ENCODE measurements around the gene PIM3. TPM values are rescaled to one million over a fixed set of nuclear protein-coding genes. Genes with fewer than 3 reads are reported as not detected.

PIM3 gene
- total and polyA plus RNA-seq, 4 donors = 12.9 to 27.9 (median 23.1) TPM

DNA sequence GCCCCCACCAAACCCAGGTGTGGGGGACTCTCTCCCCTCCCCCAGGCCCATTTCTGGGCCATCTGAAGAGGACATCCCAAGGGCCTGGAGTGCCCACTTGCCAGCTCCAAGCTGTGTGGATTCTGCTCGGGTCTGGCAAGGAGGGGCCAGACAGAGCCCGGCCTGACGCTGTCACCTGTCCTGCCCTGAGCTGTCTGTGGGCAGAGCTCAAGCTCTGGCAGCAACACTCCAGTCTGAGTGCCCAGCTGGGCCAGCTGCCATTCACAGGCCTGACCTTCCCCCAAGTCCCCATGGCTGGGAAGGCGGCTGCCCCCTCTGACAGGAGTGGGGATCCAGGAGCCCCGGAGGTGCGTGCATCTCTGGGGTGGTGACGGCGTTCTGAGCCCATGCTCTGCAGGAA is 6.2 kb upstream of the PIM3 start:
- WGBS (ENCODE audit: insufficient coverage) = 79% methylated on average over 8 of the region's 8 CpGs
- no peak overlapping the region for H3K27ac ChIP-seq (ENCODE audit: low read depth, low read length)

DNA sequence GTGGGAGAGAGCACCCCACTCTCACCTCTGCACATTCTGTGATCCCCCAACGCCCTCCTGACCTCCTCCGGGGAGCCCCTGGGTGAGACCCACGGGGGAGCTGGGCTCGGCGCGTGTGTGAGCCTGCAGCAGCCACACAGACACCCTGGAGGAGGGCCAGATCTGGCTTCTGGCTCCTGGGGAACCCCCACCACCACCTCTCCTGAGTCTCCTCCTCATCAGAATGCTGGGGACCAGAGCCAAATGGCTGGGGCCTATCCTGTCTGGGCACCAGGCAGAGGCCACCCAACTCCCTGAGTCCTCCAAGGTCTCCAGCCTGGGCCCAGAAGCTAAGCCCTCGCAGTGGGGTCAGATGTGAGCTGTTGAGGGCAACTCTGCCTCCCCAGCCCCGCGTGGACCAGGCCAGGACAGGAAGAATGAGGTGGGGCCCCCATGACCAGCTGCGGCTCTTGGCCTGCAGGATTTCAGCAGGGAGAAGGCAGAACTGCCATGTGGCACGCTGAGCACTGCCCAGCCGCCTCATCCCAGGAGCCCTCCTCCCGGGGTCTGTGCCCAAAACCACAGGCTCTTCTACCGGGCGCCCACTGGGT is 5.5 kb upstream of the PIM3 start:
- DNase-seq (ENCODE audit: low read depth in 4 of 6, low spot score in 6 of 6) = no peak
- no peaks in the 10 kb centered on the region for H3K27me3 ChIP-seq (ENCODE audit: control insufficient read depth, insufficient read depth, low read length)
- 84% methylated on average over 14 of the region's 15 CpGs for WGBS (ENCODE audit: insufficient coverage)
- H3K27ac ChIP-seq (ENCODE audit: low read depth, low read length) = no peak overlapping the region
- H3K4me3 ChIP-seq (ENCODE audit: low read depth, low read length) = no peak overlapping the region
- H3K36me3 ChIP-seq (ENCODE audit: control insufficient read depth, insufficient read depth, low read length) = no peaks in the 10 kb centered on the region
- H3K9me3 ChIP-seq (ENCODE audit: control insufficient read depth, insufficient read depth, low read length) = no peaks in the 10 kb centered on the region
- H3K4me1 ChIP-seq (ENCODE audit: control insufficient read depth, insufficient read depth, low read length) = peaks cover 19% of the 10 kb centered on the region

More for the DNA sequence above, 6.2 kb upstream of the PIM3 start:
- Histone ChIP-seq H3K4me1 (ENCODE audit: control insufficient read depth, insufficient read depth, low read length) (peaks cover 17% of the 10 kb centered on the region), H3K9me3 (ENCODE audit: control insufficient read depth, insufficient read depth, low read length) (no peaks in the 10 kb centered on the region), H3K36me3 (ENCODE audit: control insufficient read depth, insufficient read depth, low read length) (no peaks in the 10 kb centered on the region), H3K4me3 (ENCODE audit: low read depth, low read length) (no peak overlapping the region), H3K27me3 (ENCODE audit: control insufficient read depth, insufficient read depth, low read length) (no peaks in the 10 kb centered on the region)
- no peak for DNase-seq (ENCODE audit: low read depth in 4 of 6, low spot score in 6 of 6)

- WGBS (ENCODE audit: insufficient coverage) = 90% methylated on average over 22 of the region's 22 CpGs
- DNase-seq (ENCODE audit: low read depth in 4 of 6, low spot score in 6 of 6) = no peak
- no peak overlapping the region for H3K4me3 ChIP-seq (ENCODE audit: low read depth, low read length)
- no peak overlapping the region for H3K27ac ChIP-seq (ENCODE audit: low read depth, low read length)
- H3K9me3 ChIP-seq (ENCODE audit: control insufficient read depth, insufficient read depth, low read length) = no peaks in the 10 kb centered on the region
- no peaks in the 10 kb centered on the region for H3K36me3 ChIP-seq (ENCODE audit: control insufficient read depth, insufficient read depth, low read length)
- peaks cover 19% of the 10 kb centered on the region for H3K4me1 ChIP-seq (ENCODE audit: control insufficient read depth, insufficient read depth, low read length)
- no peaks in the 10 kb centered on the region for H3K27me3 ChIP-seq (ENCODE audit: control insufficient read depth, insufficient read depth, low read length)
Observed at GRCh38 chr22:49955581-49956417, 4.8 kb upstream of the PIM3 start.

DNA sequence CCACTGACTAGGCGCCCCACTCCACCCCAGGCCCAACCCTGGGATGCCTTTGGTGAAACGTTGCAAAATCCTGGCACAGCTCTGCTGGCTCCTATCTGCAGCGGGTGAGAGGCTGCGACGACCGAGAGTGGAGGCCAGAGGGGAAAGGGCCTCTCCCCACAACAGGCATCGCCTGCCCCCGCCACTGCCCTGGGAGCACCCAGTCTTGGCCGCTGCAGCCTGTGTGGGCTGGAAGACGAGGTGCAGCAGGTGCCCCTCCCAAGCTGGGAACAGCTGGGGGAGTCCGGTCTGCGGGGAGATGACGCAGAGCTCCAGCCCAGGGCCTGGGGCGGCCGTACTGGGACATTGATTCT is 4.2 kb upstream of the PIM3 start:
- H3K4me1 ChIP-seq (ENCODE audit: control insufficient read depth, insufficient read depth, low read length) = peaks cover 16% of the 10 kb centered on the region
- no peak for DNase-seq (ENCODE audit: low read depth in 4 of 6, low spot score in 6 of 6)
- no peaks in the 10 kb centered on the region for H3K36me3 ChIP-seq (ENCODE audit: control insufficient read depth, insufficient read depth, low read length)
- H3K27ac ChIP-seq (ENCODE audit: low read depth, low read length) = no peak overlapping the region
- WGBS (ENCODE audit: insufficient coverage) = 92% methylated on average over 15 of the region's 15 CpGs
- H3K27me3 ChIP-seq (ENCODE audit: control insufficient read depth, insufficient read depth, low read length) = no peaks in the 10 kb centered on the region
- H3K9me3 ChIP-seq (ENCODE audit: control insufficient read depth, insufficient read depth, low read length) = no peaks in the 10 kb centered on the region
- H3K4me3 ChIP-seq (ENCODE audit: low read depth, low read length) = no peak overlapping the region

DNA sequence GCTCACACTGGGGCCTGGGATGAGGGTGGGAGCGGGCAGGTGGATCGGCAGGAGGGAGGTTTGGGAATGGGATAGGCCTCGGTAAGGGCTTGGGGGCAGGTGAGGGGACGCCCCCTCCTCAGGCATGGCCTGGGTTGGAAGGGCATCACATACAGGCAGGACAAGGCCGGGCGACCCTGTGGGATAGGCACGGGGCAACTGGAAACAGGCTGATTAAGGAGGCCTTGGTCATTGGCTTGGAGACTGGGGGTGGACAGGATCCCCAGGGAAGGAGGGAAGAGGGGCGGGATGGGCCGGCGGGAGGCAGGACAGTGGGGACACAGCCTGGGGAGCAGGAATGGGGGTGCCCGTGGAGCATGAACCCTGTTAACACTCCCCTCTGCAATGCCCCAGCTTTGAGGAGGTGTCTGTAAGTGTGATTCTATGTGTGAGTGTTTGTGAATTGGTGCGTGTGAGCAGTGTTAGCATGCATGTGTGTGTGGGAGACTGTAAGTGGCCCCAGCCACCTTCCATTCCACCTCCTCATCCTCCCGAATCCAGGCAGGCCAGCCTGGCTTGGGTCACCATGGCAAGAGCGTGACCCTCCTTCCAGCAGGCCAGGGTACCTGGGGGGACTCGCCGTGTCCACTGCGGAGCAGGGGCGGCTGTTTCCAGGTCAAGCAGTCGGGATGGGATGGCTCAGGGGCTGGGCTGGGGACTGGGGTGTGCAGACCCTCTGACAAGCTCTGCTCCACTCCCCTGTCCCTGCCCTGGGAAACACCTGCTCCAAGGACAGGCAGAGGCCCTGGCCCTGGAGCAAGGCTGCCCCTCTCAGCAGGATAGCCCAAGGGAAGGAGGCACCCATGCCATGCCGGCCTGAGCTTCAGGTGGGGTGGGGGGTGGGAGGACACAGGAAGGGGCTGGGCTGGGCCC is 3.4 kb upstream of the PIM3 start:
- WGBS (ENCODE audit: insufficient coverage) = 87% methylated on average over 19 of the region's 20 CpGs
- H3K4me1 ChIP-seq (ENCODE audit: control insufficient read depth, insufficient read depth, low read length) = peaks cover 19% of the 10 kb centered on the region
- DNase-seq (ENCODE audit: low read depth in 4 of 6, low spot score in 6 of 6) = no peak

GRCh38 chr22:49957826-49958365 is 2.7 kb upstream of the PIM3 start:
- Histone ChIP-seq H3K27ac (ENCODE audit: low read depth, low read length) (no peak overlapping the region), H3K4me1 (ENCODE audit: control insufficient read depth, insufficient read depth, low read length) (peaks cover 26% of the 10 kb centered on the region), H3K9me3 (ENCODE audit: control insufficient read depth, insufficient read depth, low read length) (no peaks in the 10 kb centered on the region), H3K27me3 (ENCODE audit: control insufficient read depth, insufficient read depth, low read length) (no peaks in the 10 kb centered on the region), H3K36me3 (ENCODE audit: control insufficient read depth, insufficient read depth, low read length) (peaks cover 11% of the 10 kb centered on the region), H3K4me3 (ENCODE audit: low read depth, low read length) (no peak overlapping the region)
- no peak for DNase-seq (ENCODE audit: low read depth in 4 of 6, low spot score in 6 of 6)
- 83% methylated on average over 11 of the region's 12 CpGs for WGBS (ENCODE audit: insufficient coverage)

More for the DNA sequence above, 3.4 kb upstream of the PIM3 start:
- no peak overlapping the region for H3K27ac ChIP-seq (ENCODE audit: low read depth, low read length)
- H3K27me3 ChIP-seq (ENCODE audit: control insufficient read depth, insufficient read depth, low read length) = no peaks in the 10 kb centered on the region
- no peaks in the 10 kb centered on the region for H3K9me3 ChIP-seq (ENCODE audit: control insufficient read depth, insufficient read depth, low read length)
- peaks cover 5% of the 10 kb centered on the region for H3K36me3 ChIP-seq (ENCODE audit: control insufficient read depth, insufficient read depth, low read length)
- H3K4me3 ChIP-seq (ENCODE audit: low read depth, low read length) = no peak overlapping the region

- no peak overlapping the region for H3K4me3 ChIP-seq (ENCODE audit: low read depth, low read length)
- 87% methylated on average over 15 of the region's 16 CpGs for WGBS (ENCODE audit: insufficient coverage)
- H3K27ac ChIP-seq (ENCODE audit: low read depth, low read length) = no peak overlapping the region
- no peaks in the 10 kb centered on the region for H3K27me3 ChIP-seq (ENCODE audit: control insufficient read depth, insufficient read depth, low read length)
- no peaks in the 10 kb centered on the region for H3K9me3 ChIP-seq (ENCODE audit: control insufficient read depth, insufficient read depth, low read length)
- no peak for DNase-seq (ENCODE audit: low read depth in 4 of 6, low spot score in 6 of 6)
- peaks cover 17% of the 10 kb centered on the region for H3K36me3 ChIP-seq (ENCODE audit: control insufficient read depth, insufficient read depth, low read length)
- H3K4me1 ChIP-seq (ENCODE audit: control insufficient read depth, insufficient read depth, low read length) = peaks cover 31% of the 10 kb centered on the region
Observed at GRCh38 chr22:49958366-49958921, 2.1 kb upstream of the PIM3 start.

GRCh38 chr22:49958931-49959781 is 1.4 kb upstream of the PIM3 start:
- Histone ChIP-seq H3K36me3 (ENCODE audit: control insufficient read depth, insufficient read depth, low read length) (peaks cover 23% of the 10 kb centered on the region), H3K4me3 (ENCODE audit: low read depth, low read length) (peak overlapping the region; percentile 40), H3K27ac (ENCODE audit: low read depth, low read length) (peak overlapping the region; percentile 61), H3K27me3 (ENCODE audit: control insufficient read depth, insufficient read depth, low read length) (no peaks in the 10 kb centered on the region), H3K4me1 (ENCODE audit: control insufficient read depth, insufficient read depth, low read length) (peaks cover 38% of the 10 kb centered on the region), H3K9me3 (ENCODE audit: control insufficient read depth, insufficient read depth, low read length) (no peaks in the 10 kb centered on the region)
- DNase-seq (ENCODE audit: low read depth in 4 of 6, low spot score in 6 of 6) = no peak
- 73% methylated on average over 26 of the region's 29 CpGs for WGBS (ENCODE audit: insufficient coverage)

Measured in spinal cord (tissue), 10 donors.